ENCODE measurements around the gene ZFAND3. TPM values are rescaled to one million over a fixed set of nuclear protein-coding genes. Genes with fewer than 3 reads are reported as not detected.
A peak's percentile ranks its signal among the peaks of the same experiment; 100 is the strongest.
"Not testable (repeated sequence)": the region's sequence is repeated elsewhere in the genome, so short reads cannot be mapped to it uniquely, and the experiment has no call there.

The ZFAND3 gene
- total and polyA plus RNA-seq, 2 experiments from 2014 or later: 16.9 to 28.2 TPM

DNA sequence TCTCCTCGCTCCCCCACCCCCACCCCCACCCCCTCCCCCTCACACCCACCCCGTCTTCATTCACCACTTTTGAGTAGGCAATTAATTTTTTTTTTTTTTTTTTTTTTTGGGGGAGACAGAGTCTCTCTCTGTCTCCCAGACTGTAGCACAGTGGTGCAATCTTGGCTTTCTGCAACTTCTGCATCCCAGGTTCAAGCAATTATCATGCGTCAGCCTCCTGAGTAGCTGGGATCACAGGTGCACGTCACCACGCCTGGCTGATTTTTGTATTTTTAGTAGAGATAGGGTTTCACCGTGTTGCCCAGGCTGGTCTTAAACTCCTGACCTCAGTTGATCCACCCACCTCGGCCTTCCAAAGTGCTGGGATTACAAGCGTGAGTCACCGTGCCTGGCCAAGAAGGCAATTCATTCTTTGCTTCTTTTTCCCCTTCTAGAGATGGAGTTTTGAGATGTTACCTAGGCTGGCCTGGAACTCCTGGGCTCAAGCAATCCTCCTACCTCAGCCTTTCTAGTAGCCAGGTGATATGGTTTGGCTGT, 230.4 kb downstream of the ZFAND3 start:
- not testable (repeated sequence) for H3K27ac ChIP-seq (ENCODE audit: low read depth); H3K4me3 Mint-ChIP-seq; H3K27me3 ChIP-seq (ENCODE audit: insufficient read depth); H3K79me2 ChIP-seq (replicated peaks; ENCODE audit: insufficient read depth); DNase-seq (ENCODE audit: low spot score); H3F3A ChIP-seq (replicated peaks; ENCODE audit: low read depth); H3K9me3 Mint-ChIP-seq; H3K36me3 ChIP-seq (ENCODE audit: insufficient read depth); H3K4me2 ChIP-seq; ATAC-seq; H4K20me1 ChIP-seq (replicated peaks; ENCODE audit: insufficient read depth); H2AFZ ChIP-seq; H3K36me3 Mint-ChIP-seq (ENCODE audit: low read depth); H3K4me3 ChIP-seq; H3K27ac Mint-ChIP-seq; H3K27me3 Mint-ChIP-seq (ENCODE audit: insufficient read depth, low read depth, poor library complexity); H3K9me2 ChIP-seq (ENCODE audit: insufficient read depth)
- H3K4me1 Mint-ChIP-seq: peaks cover 20% of the 10 kb centered on the region
- H3K4me1 ChIP-seq (ENCODE audit: insufficient read depth): peaks cover 16% of the 10 kb centered on the region

- DNase-seq (ENCODE audit: low spot score): no peak
- Histone ChIP-seq H2AFZ (no peak overlapping the region), H3K9me2 (ENCODE audit: insufficient read depth) (no peaks in the 10 kb centered on the region), H3K4me2 (peak overlapping the region; percentile 25; the same call in 1 of the 2 replicates), H3F3A (replicated peaks; ENCODE audit: low read depth) (no peaks in the 10 kb centered on the region), H3K27me3 (ENCODE audit: insufficient read depth) (no peaks in the 10 kb centered on the region), H3K4me3 (no peak overlapping the region), H3K27ac (ENCODE audit: low read depth) (no peak overlapping the region), H4K20me1 (replicated peaks; ENCODE audit: insufficient read depth) (no peaks in the 10 kb centered on the region), H3K4me1 (ENCODE audit: insufficient read depth) (peaks cover 35% of the 10 kb centered on the region), H3K79me2 (replicated peaks; ENCODE audit: insufficient read depth) (no peaks in the 10 kb centered on the region; the same call in 1 of the 2 replicates), H3K36me3 (ENCODE audit: insufficient read depth) (no peaks in the 10 kb centered on the region)
- Mint-ChIP-seq H3K36me3 (ENCODE audit: low read depth) (peaks cover 5% of the 10 kb centered on the region), H3K4me3 (no peak overlapping the region), H3K4me1 (peaks cover 38% of the 10 kb centered on the region), H3K27ac (no peak overlapping the region), H3K27me3 (ENCODE audit: insufficient read depth, low read depth, poor library complexity) (peaks cover 9% of the 10 kb centered on the region), H3K9me3 (no peaks in the 10 kb centered on the region; the same call in 2 of the 3 replicates)
- TF ChIP-seq, protein P1, sequence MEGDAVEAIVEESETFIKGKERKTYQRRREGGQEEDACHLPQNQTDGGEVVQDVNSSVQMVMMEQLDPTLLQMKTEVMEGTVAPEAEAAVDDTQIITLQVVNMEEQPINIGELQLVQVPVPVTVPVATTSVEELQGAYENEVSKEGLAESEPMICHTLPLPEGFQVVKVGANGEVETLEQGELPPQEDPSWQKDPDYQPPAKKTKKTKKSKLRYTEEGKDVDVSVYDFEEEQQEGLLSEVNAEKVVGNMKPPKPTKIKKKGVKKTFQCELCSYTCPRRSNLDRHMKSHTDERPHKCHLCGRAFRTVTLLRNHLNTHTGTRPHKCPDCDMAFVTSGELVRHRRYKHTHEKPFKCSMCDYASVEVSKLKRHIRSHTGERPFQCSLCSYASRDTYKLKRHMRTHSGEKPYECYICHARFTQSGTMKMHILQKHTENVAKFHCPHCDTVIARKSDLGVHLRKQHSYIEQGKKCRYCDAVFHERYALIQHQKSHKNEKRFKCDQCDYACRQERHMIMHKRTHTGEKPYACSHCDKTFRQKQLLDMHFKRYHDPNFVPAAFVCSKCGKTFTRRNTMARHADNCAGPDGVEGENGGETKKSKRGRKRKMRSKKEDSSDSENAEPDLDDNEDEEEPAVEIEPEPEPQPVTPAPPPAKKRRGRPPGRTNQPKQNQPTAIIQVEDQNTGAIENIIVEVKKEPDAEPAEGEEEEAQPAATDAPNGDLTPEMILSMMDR (conservative IDR thresholded peaks at IDR 0.05; ENCODE audit: low read depth in 2 of 2): no peak
- TF ChIP-seq POLR2AphosphoS5 (IDR thresholded peaks at IDR 0.05; ENCODE audit: low read depth) (no peak), EZH2 (IDR thresholded peaks at IDR 0.05; ENCODE audit: low read depth, unreplicated experiment) (no peak), CREB1 (CRISPR knock-in tag; IDR thresholded peaks at IDR 0.05; ENCODE audit: low read depth) (no peak), NANOG (IDR thresholded peaks at IDR 0.05; ENCODE audit: borderline replicate concordance) (no peak), ZNF331 (CRISPR knock-in tag; IDR thresholded peaks at IDR 0.05; ENCODE audit: low read depth) (no peak), STAT1 (IDR thresholded peaks at IDR 0.05; ENCODE audit: unreplicated experiment) (no peak), EZH2phosphoT487 (IDR thresholded peaks at IDR 0.05; ENCODE audit: unreplicated experiment) (no peak), JUNB (IDR thresholded peaks at IDR 0.05; ENCODE audit: unreplicated experiment) (no peak), REST (IDR thresholded peaks at IDR 0.05; ENCODE audit: unreplicated experiment) (no peak)
- ATAC-seq: no peak
Observed at GRCh38 chr6:38051819-38052434, 232.4 kb downstream of the ZFAND3 start.

Data from GM23338 (cell line).